IMR-90 (cell line): Measurements from ENCODE around the gene AOPEP. TPM values are rescaled to one million over a fixed set of nuclear protein-coding genes. Genes with fewer than 3 reads are reported as not detected.

Source experiments
- ATAC-seq: fragments of 200-7000 bp; cut with Tn5 transposase; 2 replicates; pipeline ENCODE4 v1.9.1; 2020; ENCODE audit warnings: low read depth, mild to moderate bottlenecking, moderate library complexity
- BruUV-seq: library from RNA; stranded (reverse); fragments of 400-500 nt; replicated peaks from 2 replicates; lab custom pipeline; 2021; lab: Mats Ljungman, UMichigan
- CTCF ChIA-PET: fragments of 300-600 bp; formaldehyde crosslinking; extraction: SDS; loops from one replicate; lab custom pipeline; 2021; ENCODE audit warnings: antibody characterized with exemption; lab: Yijun Ruan, JAX
- POLR2A ChIA-PET: fragments of 300-600 bp; sonication (Branson Sonifier 250); formaldehyde crosslinking; loops from one replicate; lab custom pipeline; 2022; ENCODE audit warnings: antibody characterized with exemption; ENCODE audit not compliant: unreplicated experiment; lab: Charles Lee
- DNase-seq: peaks from one replicate; pipeline ENCODE4 v3.0.0; 2013
- H2AFZ ChIP-seq: replicated peaks from 2 replicates; pipeline ENCODE3; 2013; ENCODE audit warnings: low read length, mild to moderate bottlenecking; ENCODE audit not compliant: poor library complexity
- H2AK5ac ChIP-seq: 2 replicates; pipeline ENCODE4 v1.6.1; 2013; ENCODE audit warnings: low read depth, low read length, inconsistent platforms
- H2AK9ac ChIP-seq: replicated peaks from 2 replicates; pipeline ENCODE3; 2013; ENCODE audit warnings: mild to moderate bottlenecking, low read depth, low read length, moderate library complexity; ENCODE audit not compliant: poor library complexity
- H2BK120ac ChIP-seq: 2 replicates; pipeline ENCODE4 v1.6.1; 2013; ENCODE audit warnings: low read depth, low read length, inconsistent platforms
- H2BK15ac ChIP-seq: 3 replicates; pipeline ENCODE4 v1.6.1; 2013; ENCODE audit warnings: low read depth, low read length, inconsistent platforms
- H2BK20ac ChIP-seq: 2 replicates; pipeline ENCODE4 v1.6.1; 2013; ENCODE audit warnings: low read depth, mild to moderate bottlenecking, inconsistent platforms, low read length, moderate library complexity
- H2BK5ac ChIP-seq: 2 replicates; pipeline ENCODE4 v1.6.1; 2013; ENCODE audit warnings: mild to moderate bottlenecking, low read depth, low read length, inconsistent platforms; ENCODE audit not compliant: poor library complexity, severe bottlenecking
- H3K14ac ChIP-seq: replicated peaks from 2 replicates; pipeline ENCODE4 v1.6.1; 2013; ENCODE audit warnings: low read depth, low read length, inconsistent platforms
- H3K18ac ChIP-seq: 2 replicates; pipeline ENCODE4 v1.6.1; 2013; ENCODE audit warnings: low read depth, low read length, control low read depth
- H3K23ac ChIP-seq: 2 replicates; pipeline ENCODE4 v1.6.1; 2013; ENCODE audit warnings: low read depth, low read length, inconsistent platforms
- H3K27ac ChIP-seq: 2 replicates; pipeline ENCODE4 v1.5.1; 2013; ENCODE audit warnings: mild to moderate bottlenecking, control low read depth, low read length; ENCODE audit not compliant: insufficient read depth
- H3K27me3 ChIP-seq: 2 replicates; pipeline ENCODE4 v1.6.1; 2013; ENCODE audit warnings: low read length; ENCODE audit not compliant: control insufficient read depth, insufficient read depth
- H3K36me3 ChIP-seq: 2 replicates; pipeline ENCODE4 v1.6.1; 2013; ENCODE audit warnings: low read length, mixed read lengths; ENCODE audit not compliant: control insufficient read depth, insufficient read depth
- H3K4ac ChIP-seq: 2 replicates; pipeline ENCODE4 v1.6.1; 2013; ENCODE audit warnings: low read depth, low read length, inconsistent platforms
- H3K4me1 ChIP-seq: 2 replicates; pipeline ENCODE4 v1.6.1; 2013; ENCODE audit warnings: low read length, mixed read lengths; ENCODE audit not compliant: control insufficient read depth, insufficient read depth
- H3K4me2 ChIP-seq: 2 replicates; pipeline ENCODE4 v1.6.1; 2013; ENCODE audit warnings: low read depth, mild to moderate bottlenecking, control low read depth, low read length, moderate library complexity
- H3K4me3 ChIP-seq: 2 replicates; pipeline ENCODE4 v1.5.1; 2013; ENCODE audit warnings: low read depth, mild to moderate bottlenecking, control low read depth, low read length, moderate library complexity; ENCODE audit not compliant: insufficient read depth
- H3K56ac ChIP-seq: 2 replicates; pipeline ENCODE4 v1.6.1; 2013; ENCODE audit warnings: low read length, inconsistent platforms; ENCODE audit not compliant: insufficient read depth; ENCODE audit errors: extremely low read depth
- H3K79me1 ChIP-seq, 2 experiments: 2 replicates each; pipeline ENCODE4 v1.6.1; 2013; ENCODE audit warnings: low read length in 2 of 2, inconsistent platforms in 1 of 2, low read depth in 1 of 2
- H3K9ac ChIP-seq: 2 replicates; pipeline ENCODE4 v1.6.1; 2013; ENCODE audit warnings: low read depth, low read length, control low read depth
- H3K9me1 ChIP-seq: 2 replicates; pipeline ENCODE4 v1.6.1; 2013; ENCODE audit warnings: low read length, inconsistent platforms; ENCODE audit not compliant: insufficient read depth
- H3K9me3 ChIP-seq: 2 replicates; pipeline ENCODE4 v1.6.1; 2013; ENCODE audit warnings: low read length; ENCODE audit not compliant: control insufficient read depth, insufficient read depth
- H4K20me1 ChIP-seq: 2 replicates; pipeline ENCODE4 v1.6.1; 2013; ENCODE audit warnings: low read length, inconsistent platforms; ENCODE audit not compliant: insufficient read depth
- H4K5ac ChIP-seq: 2 replicates; pipeline ENCODE4 v1.6.1; 2013; ENCODE audit warnings: mild to moderate bottlenecking, low read depth, low read length, control low read depth
- H4K8ac ChIP-seq, 2 experiments: 2 replicates each; pipeline ENCODE4 v1.6.1; 2013; ENCODE audit warnings: low read depth in 2 of 2, low read length in 2 of 2, control low read depth in 1 of 2, inconsistent platforms in 1 of 2
- H4K91ac ChIP-seq: 2 replicates; pipeline ENCODE4 v1.6.1; 2013; ENCODE audit warnings: low read depth, low read length, inconsistent platforms; ENCODE audit not compliant: insufficient read depth
- BHLHE40 ChIP-seq: fragments of 150-350 bp; IDR thresholded peaks from 2 replicates; pipeline ENCODE4 v1.6.1; 2016; ENCODE audit warnings: mild to moderate bottlenecking, low read depth, low read length
- CEBPB ChIP-seq: IDR thresholded peaks from 2 replicates; pipeline ENCODE4 v1.6.1; 2012; ENCODE audit warnings: low read depth, low read length, improper control_type of control experiment
- CHD1 ChIP-seq: IDR thresholded peaks from 2 replicates; pipeline ENCODE4 v1.6.1; 2012; ENCODE audit warnings: low read depth, low read length, improper control_type of control experiment
- CTCF ChIP-seq: conservative IDR thresholded peaks from 2 replicates; pipeline ENCODE4 v1.5.1; 2012; ENCODE audit warnings: mild to moderate bottlenecking, low read depth, low read length, improper control_type of control experiment
- FOS ChIP-seq: fragments of 150-350 bp; IDR thresholded peaks from 2 replicates; pipeline ENCODE4 v1.6.1; 2016; ENCODE audit warnings: low read depth, low read length
- MAFK ChIP-seq: IDR thresholded peaks from 2 replicates; pipeline ENCODE4 v1.6.1; 2012; ENCODE audit warnings: low read depth, low read length, improper control_type of control experiment
- MXI1 ChIP-seq: IDR thresholded peaks from 2 replicates; pipeline ENCODE4 v1.6.1; 2012; ENCODE audit warnings: low read depth, mild to moderate bottlenecking, low read length, moderate library complexity, borderline replicate concordance
- POLR2A ChIP-seq: IDR thresholded peaks from 2 replicates; pipeline ENCODE4 v1.6.1; 2012; ENCODE audit warnings: mild to moderate bottlenecking, low read depth, low read length
- RAD21 ChIP-seq: IDR thresholded peaks from 2 replicates; pipeline ENCODE4 v1.6.1; 2012; ENCODE audit warnings: low read length, improper control_type of control experiment
- RCOR1 ChIP-seq: IDR thresholded peaks from 2 replicates; pipeline ENCODE4 v1.6.1; 2012; ENCODE audit warnings: mild to moderate bottlenecking, low read length, improper control_type of control experiment; ENCODE audit not compliant: insufficient replicate concordance
- RFX5 ChIP-seq: IDR thresholded peaks from 2 replicates; pipeline ENCODE4 v1.8.0; 2012; ENCODE audit warnings: low read depth, mild to moderate bottlenecking, low read length, moderate library complexity
- SMC3 ChIP-seq: fragments of 150-350 bp; IDR thresholded peaks from 2 replicates; pipeline ENCODE4 v1.6.1; 2016; ENCODE audit warnings: low read depth, mild to moderate bottlenecking, antibody characterized with exemption, low read length, moderate library complexity
- USF2 ChIP-seq: fragments of 150-350 bp; IDR thresholded peaks from 2 replicates; pipeline ENCODE4 v1.6.1; 2017; ENCODE audit warnings: mild to moderate bottlenecking, antibody characterized with exemption, low read length, low read depth
- WGBS, 2 experiments: methylation state at CpG; one replicate each; pipeline versions ENCODE4 v1.1.5 to v1.1.7; 2013; ENCODE audit warnings: missing lambda C conversion rate in 2 of 2; ENCODE audit not compliant: insufficient read length in 1 of 2; ENCODE audit errors: extremely low coverage in 2 of 2; 5-methylcytosine and 5-hydroxymethylcytosine counted together
- dilution Hi-C: fragments of 300-500 bp; cut with HindIII; formaldehyde crosslinking; loops from one replicate; pipeline ENCODE4 v1.14.3; 2018; ENCODE audit warnings: low sequenced_read_pairs; ENCODE audit not compliant: unreplicated experiment
- in situ Hi-C: fragments of 300-500 bp; cut with MboI; formaldehyde crosslinking; loops from 3 replicates; pipeline ENCODE4 v1.14.3; 2019; ENCODE audit warnings: low sequenced_read_pairs, inconsistent platforms, mixed read lengths
- intact Hi-C: fragments of 100-400 bp; cut with micrococcal nuclease; formaldehyde crosslinking; loops from 2 replicates; pipeline ENCODE4 v1.10.0; 2022
- polyA plus RNA-seq, 3 experiments: library from polyadenylated mRNA; depleted of rRNA; stranded (reverse); fragments of >200 nt; gene quantifications; 2 replicates each; pipeline ENCODE4 v1.2.3, GENCODE V29; 2012; ENCODE audit warnings: low replicate concordance in 1 of 3
- total RNA-seq: library from RNA; depleted of rRNA; stranded (reverse); fragments of >200 nt; gene quantifications from 2 replicates; pipeline ENCODE4 v1.2.3, GENCODE V29; 2012

AOPEP gene
- total and polyA plus RNA-seq, 2 of the 4 experiments (the other 2 are of a cell fraction), result 34.9 to 38.7 TPM

- no peak for TF ChIP-seq MXI1
Observed at GRCh38 chr9:94743035-94743954, 16.8 kb downstream of the AOPEP start (continued).

- H3K9ac ChIP-seq, result no peak overlapping the region
- dilution Hi-C loops (no loop called here), intact Hi-C loops (no loop called here), in situ Hi-C loops (no loop called here)
- H3K27ac ChIP-seq, result no peak overlapping the region
- no peak overlapping the region for H3K4ac ChIP-seq
- H3K9me1 ChIP-seq, result peaks cover 5% of the 10 kb centered on the region; the same call in 1 of the 2 replicates
- H3K79me1 ChIP-seq, result peaks cover 7 to 10% of the 10 kb centered on the region in 2 experiments
- BruUV-seq, result no TSS peak
- no peak overlapping the region for H3K4me3 ChIP-seq
- H2AFZ ChIP-seq, result no peak overlapping the region
- H3K18ac ChIP-seq, result no peak overlapping the region
- H4K20me1 ChIP-seq, result no peaks in the 10 kb centered on the region
- H3K4me2 ChIP-seq, result no peak overlapping the region
- H3K56ac ChIP-seq, result no peak overlapping the region
- H2BK120ac ChIP-seq, result no peak overlapping the region
- H2BK15ac ChIP-seq, result no peak overlapping the region
- H2AK9ac ChIP-seq, result no peak overlapping the region
- H4K8ac ChIP-seq, result no peak overlapping the region
- H2BK20ac ChIP-seq, result no peak overlapping the region
- no peak overlapping the region for H3K23ac ChIP-seq
- H2BK5ac ChIP-seq, result no peak overlapping the region
- no peaks in the 10 kb centered on the region for H3K4me1 ChIP-seq
- ChIA-PET POLR2A (no interaction called here), CTCF (no interaction called here)
- peaks cover 2% of the 10 kb centered on the region for H3K36me3 ChIP-seq
- no peak overlapping the region for H4K5ac ChIP-seq
- no peaks in the 10 kb centered on the region for H3K27me3 ChIP-seq
- H3K9me3 ChIP-seq, result peaks cover 2% of the 10 kb centered on the region; the same call in 1 of the 2 replicates
- DNase-seq (no peak), ATAC-seq (no peak)
- no CpG with 5 or more reads among the region's 8 CpGs for WGBS, 2 experiments
- no peak overlapping the region for H3K14ac ChIP-seq
- H4K91ac ChIP-seq, result no peak overlapping the region
- no peak overlapping the region for H2AK5ac ChIP-seq
- TF ChIP-seq CTCF, result no peak
- TF ChIP-seq RCOR1, result no peak
- no peak for TF ChIP-seq USF2
- no peak for TF ChIP-seq FOS
- TF ChIP-seq CEBPB, result no peak
- TF ChIP-seq MAFK, result no peak
- no peak for TF ChIP-seq BHLHE40
- TF ChIP-seq POLR2A, result no peak
- TF ChIP-seq RFX5, result no peak
- no peak for TF ChIP-seq RAD21
- TF ChIP-seq SMC3, result no peak
- TF ChIP-seq CHD1, result no peak
Observed at GRCh38 chr9:94745806-94746540, 19.5 kb downstream of the AOPEP start.
